Osteocyte (in vitro differentiated cells): ENCODE results near the gene TVP23C. TPM values are rescaled to one million over a fixed set of nuclear protein-coding genes. Genes with fewer than 3 reads are reported as not detected.
A peak's percentile ranks its signal among the peaks of the same experiment; 100 is the strongest.

Experiments used
- DNase-seq: peaks from one replicate; pipeline ENCODE4 v3.0.0; 2021; ENCODE audit warnings: mixed read lengths; ENCODE audit not compliant: unreplicated experiment; ENCODE audit errors: extremely low spot score
- H3K27ac Mint-ChIP-seq: one replicate; pipeline ENCODE4 v1.8.0; 2021; ENCODE audit warnings: mild to moderate bottlenecking, mixed read lengths; ENCODE audit not compliant: unreplicated experiment
- H3K27me3 Mint-ChIP-seq: one replicate; pipeline ENCODE4 v1.8.0; 2021; ENCODE audit warnings: mixed read lengths; ENCODE audit not compliant: unreplicated experiment
- H3K36me3 Mint-ChIP-seq: one replicate; pipeline ENCODE4 v1.8.0; 2021; ENCODE audit warnings: mixed read lengths; ENCODE audit not compliant: unreplicated experiment
- H3K4me1 Mint-ChIP-seq: one replicate; pipeline ENCODE4 v1.8.0; 2021; ENCODE audit warnings: mixed read lengths; ENCODE audit not compliant: unreplicated experiment
- H3K4me3 Mint-ChIP-seq: one replicate; pipeline ENCODE4 v1.8.0; 2021; ENCODE audit warnings: mild to moderate bottlenecking, moderate library complexity, mixed read lengths; ENCODE audit not compliant: unreplicated experiment
- H3K9me3 Mint-ChIP-seq: one replicate; pipeline ENCODE4 v1.8.0; 2021; ENCODE audit warnings: mixed read lengths; ENCODE audit not compliant: unreplicated experiment
- CTCF ChIP-seq: fragments of 200-600 bp; sonication (generic); IDR thresholded peaks from 2 replicates; pipeline ENCODE4 v1.5.0; 2021; ENCODE audit warnings: antibody characterized with exemption, mild to moderate bottlenecking, moderate library complexity
- total RNA-seq: library from RNA; stranded (reverse); gene quantifications from 2 replicates; pipeline ENCODE4 v1.2.1, GENCODE V29; 2021

Gene TVP23C
- total RNA-seq, 1 donor from 2014 or later: 22.1 TPM

GRCh38 chr17:15494821-15495220, 68.5 kb downstream of the TVP23C start:
- Mint-ChIP-seq H3K9me3 (no peaks in the 10 kb centered on the region), H3K27ac (no peak overlapping the region), H3K4me1 (peaks cover 47% of the 10 kb centered on the region), H3K4me3 (no peak overlapping the region), H3K27me3 (no peaks in the 10 kb centered on the region), H3K36me3 (peaks cover 22% of the 10 kb centered on the region)
- TF ChIP-seq CTCF: no peak
- no peak for DNase-seq

- Mint-ChIP-seq H3K27me3 (no peaks in the 10 kb centered on the region), H3K4me1 (peaks cover 50% of the 10 kb centered on the region), H3K36me3 (peaks cover 25% of the 10 kb centered on the region), H3K9me3 (no peaks in the 10 kb centered on the region), H3K27ac (peak overlapping the region; percentile 73), H3K4me3 (no peak overlapping the region)
- TF ChIP-seq CTCF: no peak
- no peak for DNase-seq
Observed at GRCh38 chr17:15493693-15494035, 69.6 kb downstream of the TVP23C start.

- no peaks in the 10 kb centered on the region for H3K27me3 Mint-ChIP-seq
- DNase-seq: no peak
- TF ChIP-seq CTCF: no peak
- H3K9me3 Mint-ChIP-seq: no peaks in the 10 kb centered on the region
- no peak overlapping the region for H3K4me3 Mint-ChIP-seq
- peak overlapping the region; percentile 97 for H3K27ac Mint-ChIP-seq
- H3K36me3 Mint-ChIP-seq: peaks cover 22% of the 10 kb centered on the region
- peaks cover 50% of the 10 kb centered on the region for H3K4me1 Mint-ChIP-seq
Observed at GRCh38 chr17:15492791-15493692, 70.2 kb downstream of the TVP23C start.

- TF ChIP-seq CTCF: no peak
- no peaks in the 10 kb centered on the region for H3K9me3 Mint-ChIP-seq
- peaks cover 23% of the 10 kb centered on the region for H3K36me3 Mint-ChIP-seq
- peak overlapping the region; percentile 97 for H3K27ac Mint-ChIP-seq
- no peak for DNase-seq
- no peaks in the 10 kb centered on the region for H3K27me3 Mint-ChIP-seq
- no peak overlapping the region for H3K4me3 Mint-ChIP-seq
- peaks cover 50% of the 10 kb centered on the region for H3K4me1 Mint-ChIP-seq
Observed at GRCh38 chr17:15492186-15492585, 71.1 kb downstream of the TVP23C start.

GRCh38 chr17:15490634-15491261, 72.5 kb downstream of the TVP23C start:
- Mint-ChIP-seq H3K27me3 (no peaks in the 10 kb centered on the region), H3K27ac (peak overlapping the region; percentile 97), H3K9me3 (no peaks in the 10 kb centered on the region), H3K36me3 (peaks cover 16% of the 10 kb centered on the region), H3K4me1 (peaks cover 50% of the 10 kb centered on the region), H3K4me3 (no peak overlapping the region)
- TF ChIP-seq CTCF: no peak
- no peak for DNase-seq
